Measurements from ENCODE around the gene ANKRD63.

The ANKRD63 gene

GRCh38 chr15:40293905-40294895, 11.3 kb upstream of the ANKRD63 start:
- DNase-seq = no peak

DNA sequence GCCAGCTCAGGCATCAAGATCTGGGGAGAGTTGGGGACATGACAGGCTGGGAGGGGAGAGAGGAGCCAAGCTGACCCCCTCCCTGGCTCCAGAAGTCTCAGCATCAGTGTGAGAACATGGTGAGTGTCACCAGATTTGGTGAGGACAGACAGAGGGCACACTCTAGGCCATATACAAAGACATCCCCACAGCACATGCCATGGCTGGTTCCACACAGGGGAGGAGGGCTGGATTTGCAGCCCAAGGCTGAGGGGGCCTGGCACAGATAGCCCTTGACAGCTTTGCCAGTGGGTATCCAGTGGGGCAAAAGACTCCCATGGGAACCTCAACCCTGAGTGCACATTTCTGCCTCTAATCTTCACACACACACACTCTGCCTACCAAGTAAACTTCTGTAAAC, 10.1 kb upstream of the ANKRD63 start:
- no peak for DNase-seq

DNA sequence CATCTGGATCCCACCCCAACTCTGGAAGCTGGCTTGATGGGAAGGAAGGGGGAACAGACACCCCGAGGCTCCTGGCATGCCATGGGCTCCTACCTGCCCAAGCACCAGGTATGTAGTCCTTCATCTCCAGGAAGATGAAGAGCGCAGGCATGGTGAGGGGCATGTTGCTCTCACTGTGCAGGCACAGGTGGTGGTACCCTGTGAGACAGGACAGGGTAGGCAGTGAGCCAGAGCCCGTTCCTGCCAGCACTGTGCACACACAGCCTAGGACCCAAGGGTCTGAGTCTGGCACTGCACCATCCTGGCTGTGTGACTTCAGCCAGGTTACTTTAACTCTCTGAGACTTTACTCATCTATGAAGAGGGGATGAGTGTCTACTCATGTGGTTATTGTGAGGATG, 9.4 kb upstream of the ANKRD63 start:
- DNase-seq = no peak

GRCh38 chr15:40290918-40291574, 8.2 kb upstream of the ANKRD63 start:
- DNase-seq = no peak

DNA sequence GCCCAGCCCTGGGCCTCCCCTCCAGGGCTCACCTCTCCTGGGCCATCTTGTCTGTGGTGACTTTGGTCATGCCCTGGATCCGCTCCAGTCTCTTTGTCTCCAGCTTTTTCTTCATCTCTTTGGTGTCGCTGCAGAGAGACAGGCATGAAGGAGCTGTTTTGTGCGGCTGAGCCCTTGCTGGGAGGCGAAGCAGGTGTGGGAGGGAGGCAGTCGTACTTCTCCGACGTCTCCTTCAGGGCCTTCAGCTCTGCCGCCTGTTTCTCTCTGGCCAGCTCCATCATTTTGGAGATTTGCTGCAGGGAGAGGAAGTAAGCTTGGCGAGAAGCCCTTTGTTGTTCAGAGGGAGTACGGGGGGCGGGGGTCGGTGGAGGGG, 7.7 kb upstream of the ANKRD63 start:
- no peak for DNase-seq

GRCh38 chr15:40289140-40289775, 6.4 kb upstream of the ANKRD63 start:
- no peak for DNase-seq

DNA sequence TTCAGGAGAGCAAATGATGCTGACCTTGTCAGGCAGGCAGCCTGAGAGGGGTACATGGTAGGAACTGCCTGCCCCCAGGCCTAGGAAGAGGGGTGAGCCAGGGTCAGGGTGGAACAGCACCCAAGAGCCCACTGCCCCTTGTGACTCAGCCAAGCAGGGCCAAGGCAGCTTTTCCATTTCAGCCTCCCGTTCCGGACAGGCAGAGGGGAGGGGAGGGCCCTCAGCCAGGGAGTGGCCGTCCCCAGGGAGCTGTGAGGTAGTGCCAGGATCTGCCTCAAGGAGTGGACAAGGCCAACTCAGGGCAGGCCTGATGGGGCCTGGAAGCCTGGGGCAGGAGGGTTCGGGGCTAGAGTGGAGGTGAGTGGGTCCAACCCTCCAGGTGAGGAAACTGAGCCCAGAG, 5.1 kb upstream of the ANKRD63 start:
- no peak for DNase-seq

GRCh38 chr15:40287505-40287904, 4.6 kb upstream of the ANKRD63 start:
- DNase-seq = no peak

GRCh38 chr15:40286794-40287193, 3.9 kb upstream of the ANKRD63 start:
- no peak for DNase-seq

DNA sequence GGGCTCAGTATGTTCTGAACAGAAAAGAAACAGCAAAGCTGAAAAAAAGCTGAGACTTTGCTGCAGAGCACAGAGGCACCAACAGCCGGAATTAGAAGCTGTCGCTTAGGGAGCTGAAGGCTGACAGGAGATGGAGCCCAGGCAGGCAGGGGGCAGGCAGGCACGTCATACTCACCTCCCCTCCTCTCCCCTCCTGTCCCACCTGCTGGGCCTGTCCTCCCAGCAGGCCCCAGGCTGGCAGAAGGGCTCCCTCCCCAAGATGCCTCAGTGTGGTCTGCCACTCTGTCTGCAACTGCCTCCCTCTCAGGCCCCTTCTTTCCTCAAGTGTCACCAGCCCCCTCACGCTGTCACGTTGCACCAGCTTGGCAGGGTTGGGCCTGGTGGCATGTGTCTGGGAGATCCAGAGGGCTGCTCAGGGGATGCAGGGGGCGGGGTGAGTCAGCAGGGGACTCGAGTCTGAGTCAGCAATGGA, 3.2 kb upstream of the ANKRD63 start:
- DNase-seq = no peak

GRCh38 chr15:40285554-40286011, 2.7 kb upstream of the ANKRD63 start:
- no peak for DNase-seq

DNA sequence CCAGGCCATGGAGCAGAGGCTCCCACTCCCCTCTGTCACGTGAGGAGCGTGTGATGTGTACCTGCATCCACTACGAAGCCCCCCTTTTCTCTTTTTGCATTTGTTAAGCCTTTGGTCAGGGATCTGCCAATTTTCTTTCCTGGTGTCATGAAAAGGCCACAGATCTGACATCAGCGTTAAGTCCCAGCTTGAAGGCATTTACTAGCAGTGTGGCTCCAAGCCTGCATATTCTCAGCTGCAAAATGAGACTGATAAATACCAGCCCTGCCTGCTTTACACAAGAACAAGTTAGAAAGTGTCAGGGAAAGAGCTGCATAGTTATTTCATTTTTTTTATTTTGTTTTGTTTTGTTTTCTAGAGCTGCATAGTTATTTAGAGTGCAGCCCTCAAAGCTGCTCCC, 2.3 kb upstream of the ANKRD63 start:
- no peak for DNase-seq

DNA sequence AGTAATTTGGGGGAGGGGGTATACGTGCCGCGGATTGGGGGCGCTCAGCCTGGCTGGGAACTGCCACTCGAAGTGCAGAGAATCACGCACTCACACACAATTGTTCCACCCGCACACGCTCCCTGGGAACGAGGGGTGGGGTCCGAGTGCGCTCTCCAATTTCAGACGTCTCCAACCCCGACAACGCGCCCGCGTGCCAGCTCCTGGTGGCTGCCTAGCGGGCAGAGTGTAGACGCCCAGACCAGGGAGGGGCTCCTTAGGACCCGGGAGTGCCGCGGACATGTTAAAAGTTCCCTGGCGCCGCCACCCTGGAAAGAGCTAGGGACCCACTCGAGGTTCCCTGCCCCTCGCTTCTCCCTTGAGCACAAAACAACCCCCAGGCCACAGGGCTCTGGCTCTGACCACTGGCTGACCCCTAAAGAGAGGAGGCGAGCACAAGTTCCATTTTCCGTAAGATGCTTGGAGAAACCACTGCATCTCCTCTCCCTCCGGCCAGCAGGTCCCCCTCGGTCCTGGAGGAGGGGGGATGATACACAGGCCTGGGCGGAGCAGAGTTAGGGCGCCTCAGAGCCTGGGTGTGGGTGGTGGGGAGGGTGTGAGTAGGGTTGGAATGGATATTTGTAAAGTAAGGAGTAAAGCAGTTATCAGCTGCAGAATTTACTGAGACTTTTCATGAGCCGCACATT, 894 bp upstream of the ANKRD63 start:
- DNase-seq = no peak

DNA sequence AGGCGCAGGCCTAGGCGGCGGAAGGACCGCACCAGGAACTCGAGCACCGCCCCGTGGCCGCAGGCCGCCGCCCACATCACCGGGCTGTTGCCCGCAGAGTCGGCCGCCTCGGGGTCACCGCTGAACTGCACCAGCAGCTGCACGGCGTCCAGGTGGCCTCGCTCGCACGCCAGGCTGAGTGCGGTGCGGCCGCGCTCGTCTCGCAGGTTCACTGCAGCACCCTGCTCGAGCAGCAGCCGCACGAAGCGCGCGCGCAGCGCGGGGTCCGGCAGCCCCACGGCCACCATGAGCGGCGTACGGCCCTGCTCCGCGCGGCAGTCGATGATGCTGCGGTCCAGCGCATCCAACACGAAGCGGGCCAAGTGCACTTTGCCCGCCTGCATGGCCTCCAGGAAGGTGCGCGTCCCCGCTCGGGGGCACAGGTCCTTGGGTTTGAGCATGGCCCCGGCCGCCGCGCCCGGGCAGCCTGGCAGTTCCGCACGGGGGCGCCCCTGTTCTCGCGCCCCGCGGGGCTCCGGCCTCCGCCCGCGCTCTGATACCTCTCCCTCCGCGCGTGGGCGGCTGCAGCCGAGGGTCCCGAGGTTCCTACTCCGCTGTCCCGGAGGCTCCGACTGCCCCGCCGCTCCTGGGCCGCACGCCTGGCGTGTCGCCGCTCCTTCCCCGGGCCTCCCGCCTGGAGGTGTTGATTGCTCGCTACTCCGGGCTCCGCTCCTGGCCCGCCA, 556 bp downstream of the ANKRD63 start:
- no peak for DNase-seq

GRCh38 chr15:40281801-40282146, 1.1 kb downstream of the ANKRD63 start:
- DNase-seq = no peak

DNA sequence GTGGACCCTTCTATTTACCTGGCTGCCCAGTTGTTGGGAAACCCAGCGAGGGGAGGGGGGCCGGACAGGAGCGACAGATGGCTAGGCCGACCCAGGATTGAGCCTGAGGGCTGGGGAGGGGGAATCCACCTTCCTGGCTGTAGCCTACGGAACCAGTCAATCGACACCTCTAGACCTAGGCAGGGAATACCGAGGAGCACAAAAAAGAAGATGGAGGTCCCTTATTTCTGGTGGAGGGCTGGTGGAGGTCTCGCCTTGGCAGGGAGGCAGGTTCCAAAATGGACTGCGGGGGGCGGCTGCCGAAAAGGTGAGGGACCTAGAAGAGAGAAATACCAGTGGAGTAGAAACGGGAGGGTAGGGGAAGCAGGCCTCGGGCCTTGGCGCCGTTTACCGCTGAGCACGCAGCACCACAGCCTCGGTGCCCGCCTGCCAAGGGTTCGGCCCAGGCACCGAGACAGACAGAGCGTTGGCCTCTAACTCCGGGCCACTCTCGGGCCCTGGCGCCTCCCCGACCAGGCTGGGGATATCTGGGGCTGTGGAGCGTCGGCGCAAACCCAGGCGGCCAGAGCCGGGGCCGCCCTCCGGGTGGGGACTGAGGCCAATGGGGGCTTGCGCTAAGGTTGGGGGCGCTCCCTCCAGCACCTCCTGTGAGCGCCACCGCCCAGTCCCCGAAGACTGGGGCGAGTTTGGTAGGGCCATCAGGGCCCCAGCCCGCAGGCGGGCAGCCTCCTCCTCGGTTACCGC, 1.6 kb downstream of the ANKRD63 start:
- no peak for DNase-seq

DNA sequence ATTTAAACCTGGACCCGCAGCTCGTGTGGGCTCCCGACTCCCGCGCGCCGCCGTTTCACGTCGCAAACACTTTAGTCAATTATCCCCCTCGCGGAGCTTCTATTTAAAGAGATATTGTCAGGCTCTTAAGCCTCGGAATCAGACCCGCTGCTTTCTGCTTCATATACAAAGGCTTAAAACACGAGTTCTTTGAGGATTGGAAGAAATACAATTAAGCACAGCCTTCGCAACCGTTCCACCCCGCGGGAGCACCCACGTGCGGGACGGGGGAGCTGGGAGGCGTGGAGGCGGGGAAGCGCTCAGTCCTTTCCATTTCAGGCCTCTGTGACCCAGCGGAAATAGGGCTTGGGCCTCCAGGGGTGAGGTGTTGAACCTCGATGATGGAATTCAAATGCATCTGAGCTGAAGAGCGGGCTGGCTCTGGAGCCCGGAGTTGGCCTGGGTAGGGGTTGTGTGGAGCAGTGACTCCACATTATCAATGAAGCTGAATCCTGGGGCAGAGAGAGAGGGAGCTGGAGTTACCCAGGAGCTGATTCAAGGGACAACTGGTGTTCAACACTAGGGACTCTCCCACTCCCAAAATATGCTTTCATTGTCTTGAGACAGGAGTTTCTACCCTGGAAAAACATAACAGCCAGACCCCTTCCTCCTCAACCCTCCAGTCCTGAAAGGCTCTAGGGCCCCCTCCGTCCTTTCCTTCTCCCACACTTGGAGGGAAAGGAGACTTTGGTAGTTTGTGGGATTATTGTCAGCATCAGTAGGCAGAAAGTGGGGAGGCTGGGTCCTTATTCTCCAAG, 2.4 kb downstream of the ANKRD63 start:
- DNase-seq = no peak

DNA sequence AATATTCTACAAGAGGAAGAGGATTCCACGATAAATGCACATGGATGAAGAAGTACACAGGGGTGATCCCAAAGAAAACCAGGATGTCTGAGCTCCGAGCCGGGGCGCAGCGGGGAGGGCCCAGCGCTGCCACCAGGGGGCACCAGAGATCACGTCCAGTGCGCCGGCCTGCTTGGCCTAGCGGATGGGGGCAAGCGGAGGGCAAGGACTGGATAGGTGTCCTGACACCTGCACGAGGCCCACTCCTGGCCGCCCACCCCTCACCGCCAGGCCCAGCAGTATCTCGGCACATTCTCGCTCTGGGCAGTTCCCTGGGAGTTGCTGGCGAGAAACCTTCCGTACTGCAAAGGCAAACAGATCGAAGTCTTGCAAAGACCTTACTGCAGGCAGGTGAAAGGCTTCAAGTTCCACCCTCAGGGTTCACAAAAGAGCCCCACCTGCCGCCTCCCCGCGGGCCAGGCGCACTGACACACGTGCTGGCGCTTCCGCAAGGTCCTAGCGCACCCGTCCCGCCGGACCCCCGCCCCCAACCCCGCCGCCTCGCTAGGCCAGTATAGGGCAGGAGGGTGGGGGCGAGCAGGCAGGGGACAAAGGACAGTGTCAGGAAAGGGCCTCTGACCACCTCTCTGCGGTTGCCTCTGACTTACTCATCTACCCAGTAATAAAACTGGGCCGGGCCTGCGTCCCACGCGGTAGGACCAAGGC, 3.3 kb downstream of the ANKRD63 start:
- no peak for DNase-seq

DNA sequence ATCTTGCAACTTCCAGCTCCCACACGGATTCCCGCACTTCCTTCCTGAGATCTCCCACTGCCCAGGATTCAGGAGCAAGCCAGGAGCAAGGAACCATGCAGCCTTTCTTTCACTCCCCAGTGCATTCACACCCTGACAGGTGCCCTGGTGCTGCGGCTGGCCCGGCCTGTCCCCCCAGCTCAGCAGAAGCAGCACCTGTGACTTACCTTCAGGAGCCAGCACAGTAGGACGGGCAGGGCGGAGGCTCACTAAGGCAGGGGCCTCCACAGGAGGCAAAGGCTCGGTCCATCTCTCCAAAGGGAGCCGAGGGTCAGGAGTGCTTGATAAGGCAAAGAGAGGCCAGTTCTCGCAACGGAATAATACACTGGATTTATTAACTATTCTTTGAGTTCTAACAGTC, 4.8 kb downstream of the ANKRD63 start:
- no peak for DNase-seq

DNA sequence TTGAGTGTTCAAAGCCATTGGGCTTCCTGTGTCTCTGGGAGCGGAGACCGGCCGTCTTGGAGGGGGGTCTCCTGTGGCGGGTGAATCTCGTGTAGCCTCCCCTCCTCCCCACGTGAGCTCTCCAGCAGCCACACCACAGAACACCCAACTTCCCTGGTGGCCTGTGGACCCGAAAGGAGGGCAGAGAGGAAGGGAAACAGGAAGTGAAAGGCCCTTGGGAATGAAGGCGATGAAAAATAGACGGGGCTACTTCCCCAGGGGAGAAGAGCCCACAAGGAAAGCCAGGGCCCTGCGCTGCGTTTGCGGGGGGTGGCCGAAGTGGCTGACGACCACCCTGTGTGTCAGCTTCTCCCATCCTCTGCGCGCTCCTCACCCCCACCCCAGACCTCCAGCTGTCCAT, 5.4 kb downstream of the ANKRD63 start:
- DNase-seq = no peak
